ENCODE data around the gene MCTP2.

- TF ChIP-seq SIN3A (IDR thresholded peaks at IDR 0.05; ENCODE audit: borderline replicate concordance, insufficient read depth, low read length) = no peak
- TF ChIP-seq TAF1 (IDR thresholded peaks at IDR 0.05; ENCODE audit: borderline replicate concordance, insufficient read depth, low read length) = no peak
- no peak for TF ChIP-seq POLR2AphosphoS5 (IDR thresholded peaks at IDR 0.05; ENCODE audit: low read depth, low read length)
Measured at GRCh38 chr15:94476686-94477085, 245.3 kb downstream of the MCTP2 start.
